NOMO-1 (cell line): ENCODE measurements around the gene DHDH.
"Not testable (repeated sequence)": the region's sequence is repeated elsewhere in the genome, so short reads cannot be mapped to it uniquely, and the experiment has no call there.

Source experiments
- DNase-seq, 2 experiments: peaks; one replicate each; lab custom pipeline; 2025; ENCODE audit not compliant: unreplicated experiment in 2 of 2; lab: John Stamatoyannopoulos, UW

DHDH gene

GRCh38 chr19:48933382-48933932 is at the start of gene DHDH:
Gene DHDH, plus strand, starts transcription at chr19:48933699. Its CDS starts 23 bp downstream, at chr19:48933722.
- DNase-seq: peak; percentile 78 to 84

- no peak for DNase-seq
Measured at GRCh38 chr19:48883726-48884125, 49.8 kb upstream of the DHDH start.

DNA sequence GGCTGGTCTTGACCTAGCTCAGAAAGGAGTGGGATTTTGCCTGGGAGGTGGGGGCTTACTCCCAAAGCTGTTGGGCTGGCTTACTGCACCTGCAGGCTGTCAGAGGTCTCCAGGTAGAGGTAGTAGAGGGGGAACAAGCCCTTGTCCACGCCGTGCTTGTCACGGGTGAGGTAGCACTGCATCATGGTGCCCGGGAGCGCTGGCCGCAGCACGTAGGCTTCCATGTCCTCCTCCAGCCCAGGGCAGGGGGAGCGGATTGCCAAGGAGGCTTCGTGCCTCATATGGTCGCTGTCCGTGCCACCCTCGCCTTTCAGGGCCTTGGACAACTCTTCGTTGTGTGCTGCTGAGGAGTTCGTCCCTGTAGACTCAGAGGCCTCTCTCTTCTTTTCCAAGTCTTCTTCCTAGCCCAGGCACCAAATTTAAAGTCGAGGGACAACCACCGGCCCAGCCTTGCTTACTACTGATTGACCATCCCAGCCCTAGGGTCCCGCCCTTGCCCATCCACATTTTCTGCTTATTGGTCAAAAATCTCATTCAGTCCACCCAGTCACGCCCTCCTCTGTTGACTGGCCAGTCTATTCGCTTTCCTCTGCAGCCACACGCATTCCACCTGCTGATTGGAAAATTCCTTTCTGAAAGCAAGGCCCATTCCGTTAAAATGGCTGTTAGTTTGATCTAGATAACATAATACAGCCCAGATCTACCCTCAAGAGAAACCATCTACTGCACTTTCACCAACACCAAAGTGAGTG is 45.5 kb upstream of the DHDH start:
- no peak for DNase-seq

DNA sequence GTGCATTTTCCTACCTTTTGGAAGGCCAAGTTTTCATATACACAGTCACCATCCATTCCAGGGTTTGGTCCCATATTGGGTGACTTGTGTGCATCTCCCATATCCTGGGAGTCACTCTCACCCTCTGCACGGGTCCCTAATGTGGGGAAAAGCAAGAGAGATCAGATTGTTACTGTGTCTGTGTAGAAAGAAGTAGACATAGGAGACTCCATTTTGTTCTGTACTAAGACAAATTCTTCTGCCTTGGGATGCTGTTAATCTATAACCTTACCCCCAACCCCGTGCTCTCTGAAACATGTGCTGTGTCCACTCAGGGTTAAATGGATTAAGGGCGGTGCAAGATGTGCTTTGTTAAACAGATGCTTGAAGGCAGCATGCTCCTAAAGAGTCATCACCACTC is 44.0 kb upstream of the DHDH start:
- not testable (repeated sequence) for DNase-seq

DNA sequence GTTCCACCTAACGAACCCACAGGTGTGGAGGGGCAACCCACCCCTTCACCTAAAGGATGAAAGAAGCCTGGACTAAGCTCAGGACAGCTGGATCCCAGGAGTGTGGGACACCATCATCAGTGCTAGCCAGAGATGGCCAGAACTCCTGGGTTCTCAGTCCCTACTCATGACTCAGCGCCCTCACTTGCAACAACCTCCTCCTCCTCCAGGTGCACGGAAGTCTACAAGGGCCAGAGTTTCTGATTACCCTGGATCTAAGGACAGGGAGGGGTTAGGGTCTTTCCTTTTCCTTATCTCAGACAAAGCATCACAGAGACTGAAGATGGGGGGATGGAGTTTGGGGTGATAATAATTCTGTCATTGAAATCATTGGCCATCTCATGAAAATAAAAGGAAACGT is 42.9 kb upstream of the DHDH start:
- DNase-seq: no peak

DNA sequence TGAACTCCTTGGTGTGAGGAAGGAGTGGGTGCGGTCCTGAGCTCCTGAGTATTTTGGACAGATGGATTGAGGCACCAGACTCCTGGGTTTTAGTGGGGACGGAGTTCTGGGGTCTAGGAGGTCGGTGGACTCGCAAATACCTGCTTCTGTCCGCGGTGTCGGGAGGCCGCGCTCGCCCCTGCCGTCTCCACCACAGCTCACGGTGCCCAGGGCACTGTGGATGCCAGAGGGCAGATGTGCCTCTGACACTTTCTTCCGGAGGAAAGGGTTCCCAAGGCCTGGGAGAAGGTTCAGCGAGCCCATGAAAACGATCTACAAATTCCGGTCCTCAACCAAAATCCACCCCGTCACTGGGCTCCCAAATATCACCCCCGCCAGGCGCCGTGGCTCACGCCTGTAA is 38.3 kb upstream of the DHDH start:
- DNase-seq: no peak

DNA sequence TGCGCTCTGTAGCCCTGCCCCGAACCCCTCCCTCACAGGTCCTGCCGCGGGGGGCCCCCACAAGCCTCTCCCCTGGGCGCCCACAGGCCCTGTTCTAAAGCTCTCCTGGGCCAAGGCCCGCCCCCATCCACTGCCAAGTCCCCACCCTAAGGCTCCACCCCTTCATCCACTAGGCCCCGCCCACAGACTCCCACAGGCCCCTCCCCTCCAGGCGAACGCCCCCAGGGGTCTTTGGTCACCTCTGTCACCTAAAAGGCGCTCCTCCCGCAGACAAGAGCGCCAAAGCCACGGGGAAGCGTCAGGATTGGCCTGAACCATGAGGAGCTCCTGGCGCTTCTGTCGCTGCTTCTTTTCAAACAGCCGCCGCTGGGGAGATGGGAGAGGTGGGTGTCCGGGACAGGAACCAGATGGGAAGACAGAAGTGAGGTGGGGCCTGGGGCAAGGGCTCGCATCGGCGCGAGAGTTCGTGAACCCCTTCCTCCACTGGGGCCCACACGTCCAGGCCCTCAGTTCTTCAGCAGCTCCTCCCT is 37.2 kb upstream of the DHDH start:
- DNase-seq: no peak

DNA sequence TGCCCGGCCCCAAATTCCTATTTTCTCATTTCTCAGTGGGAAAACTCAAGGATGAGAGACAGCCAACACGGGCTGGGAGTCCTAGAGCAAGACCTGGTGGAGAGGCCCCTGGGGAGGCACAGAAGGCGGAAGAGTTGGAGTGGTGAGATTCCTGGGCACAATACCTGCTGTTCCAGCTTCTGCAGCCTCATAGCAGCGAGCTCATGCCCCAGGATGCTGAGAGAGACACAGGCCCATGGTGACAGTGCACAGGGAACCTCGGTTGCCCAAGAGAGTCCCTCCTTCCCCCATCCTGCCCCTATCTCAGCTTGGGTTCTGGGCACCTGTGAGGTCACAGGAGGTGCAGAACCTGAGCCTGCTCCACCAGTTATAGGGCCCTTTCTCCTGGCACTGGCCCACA is 36.3 kb upstream of the DHDH start:
- DNase-seq: no peak

DNA sequence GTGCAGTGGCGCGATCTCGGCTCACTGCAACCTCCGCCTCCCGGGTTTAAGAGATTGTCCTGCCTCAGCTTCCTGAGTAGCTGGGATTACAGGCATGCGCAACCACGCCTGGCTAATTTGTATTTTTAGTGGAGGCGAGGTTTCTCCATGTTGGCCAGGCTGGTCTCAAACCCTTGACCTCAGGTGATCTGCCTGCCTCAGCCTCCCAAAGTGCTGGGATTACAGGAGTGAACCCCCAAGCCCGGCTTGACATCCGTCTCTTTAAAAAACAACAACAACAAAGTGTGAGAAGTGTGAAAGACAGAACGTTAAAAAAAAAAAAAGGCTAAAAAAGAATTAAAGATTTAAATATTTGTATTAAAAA is 34.1 kb upstream of the DHDH start:
- DNase-seq: not testable (repeated sequence)

DNA sequence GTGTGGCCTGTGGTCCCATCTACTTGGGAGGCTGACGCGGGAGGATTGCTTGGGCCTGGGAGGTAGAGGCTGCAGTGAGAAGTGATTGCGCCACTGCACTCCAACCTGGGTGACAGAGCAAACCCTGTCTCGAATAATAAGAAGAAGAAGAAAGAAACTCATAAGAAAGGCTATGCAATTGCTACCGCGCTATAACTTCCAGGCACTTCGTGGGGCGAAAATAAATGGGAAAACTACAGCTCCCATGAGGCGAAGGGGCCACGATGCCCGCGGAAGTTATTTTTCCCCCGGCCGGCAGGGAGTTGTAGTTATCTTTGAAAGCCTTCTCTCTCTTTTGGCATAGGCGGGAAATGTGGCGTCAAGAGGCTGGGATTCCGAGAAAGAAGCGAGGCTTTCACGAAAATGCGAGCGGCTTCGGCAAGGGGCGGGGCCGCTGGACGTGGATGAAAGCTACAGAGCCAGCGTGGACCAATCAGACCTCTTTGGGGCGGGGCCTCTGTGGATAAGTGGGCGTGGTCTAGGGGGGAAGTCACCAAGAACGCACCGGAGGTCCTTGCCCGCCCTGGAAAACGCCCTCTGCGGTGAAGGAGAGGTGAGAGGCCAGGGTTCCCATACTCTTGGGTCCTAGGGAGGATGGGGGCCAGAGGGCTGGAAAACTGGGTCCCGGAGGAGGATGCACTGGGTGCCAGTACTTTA is 33.6 kb upstream of the DHDH start, which contains the start of gene NUCB1:
TSS of gene NUCB1 (plus strand) at position 532 of the 696 bp plus-strand sequence. CDS start 485 bp downstream, outside the sequence.
- peak; percentile 94 to 95 for DNase-seq

- peak; percentile 26 to 29 for DNase-seq
Measured at GRCh38 chr19:48900477-48901406, 32.8 kb upstream of the DHDH start.

DNA sequence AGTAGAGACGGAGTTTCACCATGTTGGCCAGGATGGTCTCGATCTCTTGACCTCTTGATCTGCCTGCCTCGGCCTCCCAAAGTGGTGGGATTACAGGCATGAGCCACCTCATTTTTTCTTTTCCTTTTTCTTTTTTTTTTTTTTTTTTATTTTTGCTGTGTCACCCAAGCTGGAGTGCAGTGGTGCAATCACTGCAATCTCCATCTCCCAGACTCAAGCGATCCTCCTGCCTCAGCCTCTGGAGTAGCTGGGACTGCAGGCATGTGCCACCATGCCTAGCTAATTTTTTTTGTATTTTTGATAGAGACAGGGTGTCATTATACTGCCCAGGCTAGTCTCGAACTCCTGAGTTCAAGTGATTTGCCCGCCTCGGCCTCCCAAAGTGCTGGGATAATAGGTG is 31.2 kb upstream of the DHDH start:
- DNase-seq: not testable (repeated sequence)

- DNase-seq: not testable (repeated sequence)
Measured at GRCh38 chr19:48903788-48904187, 29.7 kb upstream of the DHDH start.

GRCh38 chr19:48905664-48906063 is 27.8 kb upstream of the DHDH start:
- no peak for DNase-seq

DNA sequence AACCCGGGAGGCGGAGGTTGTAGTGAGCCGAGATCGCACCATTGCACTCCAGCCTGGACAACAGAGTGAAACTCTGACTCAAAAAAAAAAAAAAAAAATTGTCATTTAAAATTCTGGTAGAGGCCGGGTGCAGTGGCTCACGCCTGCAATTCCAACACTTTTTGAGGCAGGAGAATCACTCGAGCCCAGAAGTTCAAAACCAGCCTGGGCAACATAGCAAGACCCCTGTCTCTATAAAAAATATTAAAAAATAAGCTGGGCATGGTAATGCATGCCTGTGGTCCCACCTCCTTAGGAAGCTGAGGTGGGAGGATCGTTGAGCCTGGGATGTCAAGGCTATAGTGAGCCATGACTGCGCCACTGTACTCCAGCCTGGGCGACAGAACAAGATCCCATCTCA is 27.2 kb upstream of the DHDH start:
- no peak for DNase-seq

DNA sequence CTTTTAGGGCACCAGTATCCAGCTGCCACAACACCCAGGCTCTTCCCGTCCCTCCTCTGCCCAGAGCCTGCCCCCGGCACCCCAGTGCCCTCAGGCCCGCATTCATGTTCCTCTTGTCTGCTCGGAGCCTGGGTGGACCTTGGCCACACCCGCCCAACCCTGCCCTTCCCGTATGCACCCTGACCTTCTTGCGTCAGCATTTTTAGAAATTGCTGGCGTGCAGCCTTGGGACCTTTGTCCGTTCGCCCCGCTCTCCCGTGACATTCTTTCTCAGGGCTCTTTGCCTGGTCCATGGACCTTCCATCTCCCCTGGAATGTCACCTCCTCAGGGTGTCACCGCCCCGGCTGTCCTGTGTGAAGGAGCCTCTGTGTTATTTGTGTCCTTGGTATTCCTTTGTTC is 25.8 kb upstream of the DHDH start:
- no peak for DNase-seq

DNA sequence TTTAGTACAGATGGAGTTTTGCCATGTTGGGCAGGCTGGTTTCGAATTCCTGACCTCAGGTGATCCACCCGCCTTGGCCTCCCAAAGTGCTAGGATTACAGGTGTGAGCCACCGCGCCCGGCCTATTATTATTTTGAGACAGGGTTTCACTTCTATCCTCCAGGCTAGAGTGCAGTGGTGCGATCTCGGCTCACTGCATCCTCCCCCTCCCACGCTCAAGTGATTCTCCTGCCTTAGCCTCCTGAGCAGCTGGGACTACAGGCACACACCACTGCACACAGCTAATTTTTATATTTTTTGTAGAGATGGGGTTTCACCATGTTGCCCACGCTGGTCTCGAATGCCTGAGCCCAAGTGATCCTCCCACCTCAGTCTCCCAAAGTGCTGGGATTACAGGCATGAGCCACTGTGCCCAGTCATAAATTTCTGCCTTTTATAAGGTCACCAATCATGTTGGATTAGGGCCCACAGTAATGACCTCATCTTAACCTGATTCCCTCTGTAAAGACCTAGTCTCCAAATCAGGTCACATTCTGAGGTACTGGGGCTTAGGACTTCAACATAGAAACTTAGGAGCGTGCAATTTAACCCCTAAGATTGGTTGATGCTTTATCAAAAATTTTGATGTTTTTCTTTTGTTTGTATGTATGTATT is 23.9 kb upstream of the DHDH start:
- DNase-seq: not testable (repeated sequence)

DNA sequence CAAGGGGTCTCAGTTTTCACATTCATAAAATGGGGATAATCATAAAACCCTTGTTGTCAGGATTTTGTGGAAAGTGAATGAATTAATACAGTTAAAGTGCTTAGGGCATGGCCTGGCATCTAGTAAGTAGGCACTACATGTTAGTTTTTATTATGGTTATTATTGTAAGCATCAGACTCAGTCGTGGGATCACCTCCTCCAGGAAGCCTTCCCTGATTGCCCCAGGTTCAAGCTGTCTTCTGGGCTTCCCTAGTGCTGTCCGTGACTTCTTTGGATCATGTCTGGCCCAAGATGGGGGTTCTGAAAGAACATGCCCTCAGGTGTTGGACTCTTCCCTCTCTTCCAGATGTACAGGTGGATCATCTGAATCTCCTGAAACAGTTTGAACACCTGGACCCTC is 22.7 kb upstream of the DHDH start:
- DNase-seq: no peak

DNA sequence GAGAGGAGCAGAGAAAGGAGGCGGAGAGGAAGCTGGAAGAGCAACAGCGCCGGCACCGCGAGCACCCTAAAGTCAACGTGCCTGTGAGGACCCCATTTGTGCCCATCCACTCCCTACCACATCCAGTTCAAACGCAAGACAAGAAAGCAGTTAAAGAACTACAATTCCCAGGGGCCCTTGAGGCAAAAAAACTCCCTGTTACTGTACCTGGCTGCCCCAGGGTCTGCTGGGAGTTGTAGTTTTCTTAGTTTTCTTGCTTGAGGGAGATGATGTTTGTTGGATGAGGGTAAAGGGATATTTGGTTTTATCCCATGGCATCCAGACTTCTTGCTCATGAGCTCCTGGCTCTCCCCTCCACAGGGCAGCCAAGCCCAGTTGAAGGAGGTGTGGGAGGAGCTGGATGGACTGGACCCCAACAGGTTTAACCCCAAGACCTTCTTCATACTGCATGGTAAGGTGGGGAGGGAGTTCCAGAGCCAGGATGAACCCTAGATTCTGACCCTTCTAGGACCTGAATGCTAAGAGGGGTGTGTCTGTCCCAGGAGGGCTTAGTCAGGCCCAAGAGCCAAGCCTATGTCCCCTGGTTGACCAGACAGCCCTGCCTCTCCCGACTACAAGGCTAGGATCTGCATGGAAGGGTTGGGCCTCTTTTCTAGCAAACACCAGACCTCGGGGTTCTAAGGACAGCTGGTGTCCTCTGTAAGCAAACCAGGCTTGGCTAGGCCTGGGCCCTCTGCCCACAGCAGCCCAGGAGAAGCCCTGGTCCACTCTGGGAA is 20.2 kb upstream of the DHDH start:
- DNase-seq: peak; percentile 4 to 6
